ENCODE data around the gene PPP1R12B.
"Not testable (repeated sequence)": the region's sequence is repeated elsewhere in the genome, so short reads cannot be mapped to it uniquely, and the experiment has no call there.

PPP1R12B gene

GRCh38 chr1:202406896-202407295 is 58.4 kb downstream of the PPP1R12B start:
- DNase-seq: not testable (repeated sequence)

DNA sequence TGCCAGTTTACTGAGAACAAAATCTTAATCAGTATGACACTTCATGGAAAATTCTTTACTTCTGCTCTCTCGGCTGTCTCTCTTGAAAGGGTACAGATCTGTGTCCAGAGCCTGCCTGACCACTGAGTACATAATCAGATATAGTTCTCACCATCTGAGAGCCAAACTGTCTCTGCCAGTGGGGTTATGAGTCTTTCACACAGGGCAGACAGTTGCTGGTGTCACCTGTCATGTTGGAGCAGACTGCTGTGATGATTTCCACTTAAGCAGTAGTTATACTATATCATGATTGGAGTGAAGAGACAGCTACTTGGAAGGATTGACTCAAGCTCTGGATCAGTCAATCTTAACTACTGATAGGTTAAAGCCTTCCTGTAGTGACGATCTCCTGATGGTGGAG is 58.9 kb downstream of the PPP1R12B start:
- peak; percentile 21 for DNase-seq

- DNase-seq: not testable (repeated sequence)
Measured at GRCh38 chr1:202410251-202410650, 61.8 kb downstream of the PPP1R12B start.

DNA sequence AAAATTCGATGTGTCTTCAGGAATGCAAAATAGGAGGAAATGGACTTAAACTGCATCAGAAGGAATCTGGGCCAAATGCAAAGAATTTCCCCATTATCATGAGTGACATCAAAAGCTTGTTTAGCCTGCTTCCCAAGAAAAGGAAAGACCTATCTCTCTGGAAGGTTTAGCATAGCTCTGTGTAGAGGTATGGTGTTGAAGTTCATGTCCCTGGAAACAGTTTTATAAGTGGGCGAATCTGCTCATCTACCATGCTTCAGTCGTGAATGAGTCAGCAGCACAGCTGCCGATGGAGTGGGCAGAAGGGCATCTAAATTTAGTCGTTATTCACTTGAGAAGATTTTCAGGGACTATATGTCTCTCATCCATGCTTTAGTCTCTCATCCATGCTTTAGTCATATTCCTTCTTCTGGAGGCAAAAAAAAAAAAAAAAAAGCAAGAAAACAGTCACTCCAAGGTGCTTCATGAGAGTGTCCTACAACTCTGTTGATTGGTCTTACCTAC is 62.4 kb downstream of the PPP1R12B start:
- DNase-seq: not testable (repeated sequence)

DNA sequence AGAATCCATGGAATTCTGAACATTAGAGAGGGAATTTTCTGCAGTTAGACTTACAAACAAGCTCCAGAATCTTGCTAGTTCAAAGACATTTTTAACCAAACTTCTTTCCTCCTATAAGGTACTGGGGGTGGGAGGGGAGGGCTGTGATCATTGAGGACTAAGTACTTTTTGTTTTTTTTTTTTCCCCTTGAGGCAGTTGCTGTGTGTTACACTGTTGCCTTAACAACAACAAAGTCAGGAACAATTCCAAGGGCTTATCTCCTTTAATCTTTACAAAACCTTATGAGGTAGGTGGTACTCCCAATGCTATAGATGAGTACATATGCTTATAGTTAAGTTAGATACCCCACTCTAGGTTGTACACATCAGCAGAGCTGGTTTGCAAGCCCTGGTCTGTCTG is 62.9 kb downstream of the PPP1R12B start:
- DNase-seq: no peak

- DNase-seq: not testable (repeated sequence)
Measured at GRCh38 chr1:202412421-202412820, 63.9 kb downstream of the PPP1R12B start.

DNA sequence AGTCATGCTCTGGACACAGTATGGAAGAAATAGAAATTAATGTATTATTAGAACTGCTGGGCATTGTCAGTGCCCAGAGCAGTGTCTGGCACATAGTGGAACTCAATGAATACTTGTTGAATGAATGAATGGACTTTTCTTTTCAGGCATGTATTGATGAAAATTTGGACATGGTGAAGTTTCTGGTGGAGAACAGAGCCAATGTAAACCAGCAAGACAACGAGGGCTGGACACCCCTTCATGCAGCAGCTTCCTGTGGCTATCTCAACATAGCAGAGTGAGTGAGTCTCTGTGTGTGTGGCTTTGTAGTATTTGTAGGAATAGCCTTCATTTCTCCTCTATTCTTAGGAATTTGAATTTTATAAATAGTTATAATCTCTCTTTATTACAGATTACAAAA is 68.1 kb downstream of the PPP1R12B start:
- DNase-seq: no peak

DNA sequence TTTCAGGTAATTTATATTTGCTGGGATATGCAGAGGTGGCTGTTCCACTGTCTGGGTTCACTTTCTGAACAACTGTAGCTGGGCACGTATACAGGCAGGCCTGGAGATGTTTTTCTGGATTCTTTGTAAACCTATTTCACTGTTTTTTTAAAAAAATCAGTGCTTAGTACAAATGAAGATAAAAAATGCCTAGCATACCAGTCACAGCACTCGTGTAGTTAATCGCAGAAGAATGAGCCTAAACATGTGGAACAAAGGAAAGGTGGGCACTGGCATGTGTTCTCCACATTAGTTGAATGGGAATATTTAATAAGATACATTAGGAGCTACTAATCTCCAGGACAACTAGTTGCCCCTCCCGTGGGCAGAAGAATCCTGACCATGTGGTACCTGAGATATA is 68.6 kb downstream of the PPP1R12B start:
- not testable (repeated sequence) for DNase-seq

DNA sequence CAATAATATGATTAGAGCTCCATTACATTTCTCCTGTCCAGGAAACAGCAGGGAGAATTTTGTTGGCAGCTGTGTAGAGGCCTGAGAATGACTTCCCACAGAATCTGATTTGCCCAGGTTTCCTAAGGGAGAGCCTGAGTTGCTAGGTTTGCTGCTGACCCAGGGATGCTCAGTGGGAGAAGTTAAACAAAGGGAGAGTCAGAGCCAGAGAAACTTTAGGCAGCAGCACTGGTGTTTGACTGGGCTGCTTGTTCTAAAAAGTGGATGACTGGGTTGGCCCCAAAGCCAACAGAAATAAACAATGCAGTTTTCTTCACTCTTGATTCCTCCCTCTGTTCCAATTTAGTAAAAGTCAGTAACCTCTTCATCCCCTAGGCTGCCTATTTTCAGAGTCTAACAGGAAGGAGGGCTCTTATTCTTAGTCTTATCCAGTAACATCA is 69.3 kb downstream of the PPP1R12B start:
- DNase-seq: not testable (repeated sequence)

GRCh38 chr1:202419731-202420130 is 71.2 kb downstream of the PPP1R12B start:
- not testable (repeated sequence) for DNase-seq

- DNase-seq: not testable (repeated sequence)
Measured at GRCh38 chr1:202420422-202421094, 72.1 kb downstream of the PPP1R12B start.

- not testable (repeated sequence) for DNase-seq
Measured at GRCh38 chr1:202422709-202423108, 74.2 kb downstream of the PPP1R12B start.

- not testable (repeated sequence) for DNase-seq
Measured at GRCh38 chr1:202424260-202424659, 75.8 kb downstream of the PPP1R12B start.

DNA sequence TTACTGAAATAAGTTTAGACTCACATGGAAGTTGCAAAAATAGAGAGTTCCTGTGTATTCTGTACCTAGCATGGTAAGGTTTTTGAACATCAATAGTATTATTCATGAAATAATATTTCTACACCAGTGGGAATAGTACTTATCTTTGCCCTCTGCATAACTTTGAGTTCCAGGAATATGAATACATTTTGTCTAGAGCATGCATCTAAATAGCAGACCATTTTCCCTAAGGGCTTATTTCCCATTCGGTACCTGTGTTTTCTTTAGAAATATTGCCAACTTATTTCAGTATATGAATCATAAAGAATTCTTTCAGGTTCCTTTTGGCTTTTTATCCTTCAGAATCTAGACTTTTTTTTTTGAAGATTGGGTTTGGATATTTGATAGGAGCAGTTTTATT is 81.6 kb downstream of the PPP1R12B start:
- not testable (repeated sequence) for DNase-seq

- not testable (repeated sequence) for DNase-seq
Measured at GRCh38 chr1:202432338-202432737, 83.8 kb downstream of the PPP1R12B start.

- DNase-seq: no peak
Measured at GRCh38 chr1:202433155-202434043, 84.9 kb downstream of the PPP1R12B start.

DNA sequence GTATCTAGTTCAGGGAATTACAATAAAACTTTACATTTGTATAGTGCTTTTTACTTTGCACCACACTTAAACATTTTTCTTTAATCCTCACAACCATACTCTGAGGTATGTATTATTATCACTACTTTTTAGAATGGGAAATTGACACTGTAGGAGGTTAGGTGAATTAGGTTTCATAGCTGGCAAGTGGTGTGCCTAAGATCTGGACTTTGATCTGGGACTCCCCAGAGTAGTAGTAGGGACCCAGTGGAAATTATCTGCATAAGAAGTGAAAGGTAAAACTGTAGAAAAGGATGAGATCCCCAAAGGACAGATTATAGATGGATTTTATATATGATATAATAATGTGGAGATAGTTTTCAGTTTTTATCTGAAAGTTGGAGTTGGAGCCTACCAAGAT is 85.6 kb downstream of the PPP1R12B start:
- DNase-seq: no peak

- DNase-seq: no peak
Measured at GRCh38 chr1:202438393-202439174, 90.1 kb downstream of the PPP1R12B start.

DNA sequence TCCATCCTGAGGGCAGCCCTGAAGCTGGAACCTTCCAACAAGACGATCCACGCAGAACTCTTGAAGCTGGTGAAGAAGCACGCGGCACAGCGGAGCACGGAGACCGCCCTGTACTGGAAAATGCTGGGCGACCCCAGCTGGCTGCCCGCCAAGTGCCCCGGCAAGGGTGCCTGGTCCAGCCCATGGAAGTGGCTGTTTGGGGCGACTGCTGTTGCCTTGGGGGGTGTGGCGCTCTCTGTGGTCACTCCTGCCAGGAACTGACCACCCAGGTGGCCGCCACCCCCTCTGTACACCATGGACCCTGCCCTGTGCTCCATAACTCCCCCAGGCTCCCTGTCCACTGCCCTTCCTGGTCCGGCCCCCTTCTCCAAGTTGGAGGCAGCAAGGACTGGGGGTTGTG is 90.8 kb downstream of the PPP1R12B start:
- DNase-seq: no peak

DNA sequence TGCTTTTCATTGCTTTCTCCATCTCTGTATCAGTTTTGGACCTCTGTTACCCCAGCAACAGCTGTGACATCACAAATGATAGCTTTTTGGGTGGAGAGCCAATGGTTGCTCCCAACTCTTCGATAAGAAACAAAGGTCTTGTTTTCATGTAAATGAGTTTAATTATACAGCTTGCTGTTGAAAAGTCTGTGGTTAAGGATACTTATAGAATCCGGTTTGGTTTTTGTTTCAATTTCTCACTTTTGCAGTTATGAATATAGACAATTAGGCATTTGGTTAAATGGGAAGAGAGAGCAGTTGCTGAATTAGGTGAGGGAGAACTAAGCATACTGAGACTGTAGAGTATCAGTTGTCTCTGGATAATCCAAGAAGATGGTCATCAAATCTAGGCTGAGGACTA is 99.6 kb downstream of the PPP1R12B start:
- not testable (repeated sequence) for DNase-seq

- DNase-seq: not testable (repeated sequence)
Measured at GRCh38 chr1:202451641-202452040, 103.1 kb downstream of the PPP1R12B start.

- DNase-seq: no peak
Measured at GRCh38 chr1:202452508-202452907, 104.0 kb downstream of the PPP1R12B start.

Data from NCI-H524 treated with DMSO at 0.1 percent for 48 hours (cell line).